Measurements from ENCODE around the gene RBM18.

RBM18 gene

GRCh38 chr9:122264360-122265148 lies at the start of gene RBM18, which contains the start of gene MRRF:
RBM18 (minus strand) TSS chr9:122264840; CDS start chr9:122261492, 3,348 bp downstream.
MRRF (plus strand) TSS chr9:122264882; CDS start chr9:122270892, 6,010 bp downstream.
- DNase-seq = peak; percentile 81

- DNase-seq = no peak
Measured at GRCh38 chr9:122314165-122314564, 49.5 kb upstream of the RBM18 start.

GRCh38 chr9:122309861-122310260 lies 45.2 kb upstream of the RBM18 start:
- no peak for DNase-seq

GRCh38 chr9:122307925-122308324 lies 43.3 kb upstream of the RBM18 start:
- no peak for DNase-seq

- no peak for DNase-seq
Measured at GRCh38 chr9:122307061-122307460, 42.4 kb upstream of the RBM18 start.

GRCh38 chr9:122302237-122303093 lies 37.8 kb upstream of the RBM18 start:
- no peak for DNase-seq

- no peak for DNase-seq
Measured at GRCh38 chr9:122297512-122297911, 32.9 kb upstream of the RBM18 start.

- DNase-seq = no peak
Measured at GRCh38 chr9:122294531-122294930, 29.9 kb upstream of the RBM18 start.

- DNase-seq = no peak
Measured at GRCh38 chr9:122291458-122291857, 26.8 kb upstream of the RBM18 start.

- no peak for DNase-seq
Measured at GRCh38 chr9:122287214-122287720, 22.6 kb upstream of the RBM18 start.

- DNase-seq = no peak
Measured at GRCh38 chr9:122286764-122287163, 22.1 kb upstream of the RBM18 start.

- no peak for DNase-seq
Measured at GRCh38 chr9:122281368-122281767, 16.7 kb upstream of the RBM18 start.

- no peak for DNase-seq
Measured at GRCh38 chr9:122277285-122277897, 12.8 kb upstream of the RBM18 start.

- DNase-seq = no peak
Measured at GRCh38 chr9:122276096-122276495, 11.5 kb upstream of the RBM18 start.

GRCh38 chr9:122274055-122274454 lies 9.4 kb upstream of the RBM18 start:
- DNase-seq = no peak

GRCh38 chr9:122268041-122268814 lies 3.6 kb upstream of the RBM18 start:
- no peak for DNase-seq

- no peak for DNase-seq
Measured at GRCh38 chr9:122265149-122265915, 692 bp upstream of the RBM18 start.

- no peak for DNase-seq
Measured at GRCh38 chr9:122263699-122264349, 816 bp downstream of the RBM18 start.

- DNase-seq = no peak
Measured at GRCh38 chr9:122262073-122262472, 2.6 kb downstream of the RBM18 start.

- DNase-seq = no peak
Measured at GRCh38 chr9:122261469-122261881, 3.2 kb downstream of the RBM18 start.

GRCh38 chr9:122258886-122259415 lies 5.7 kb downstream of the RBM18 start:
- no peak for DNase-seq

All from activated CD4-positive, alpha-beta T cell treated with anti-CD3 and anti-CD28 coated beads, Interleukin-2, amount 50 U/mL, for 4 hours (primary cell).